ENCODE results near the gene SLC38A5. TPM values are rescaled to one million over a fixed set of nuclear protein-coding genes. Genes with fewer than 3 reads are reported as not detected.

The SLC38A5 gene
- total and polyA plus RNA-seq, 2 experiments from 2014 or later = 20.7 to 47.7 TPM

DNA sequence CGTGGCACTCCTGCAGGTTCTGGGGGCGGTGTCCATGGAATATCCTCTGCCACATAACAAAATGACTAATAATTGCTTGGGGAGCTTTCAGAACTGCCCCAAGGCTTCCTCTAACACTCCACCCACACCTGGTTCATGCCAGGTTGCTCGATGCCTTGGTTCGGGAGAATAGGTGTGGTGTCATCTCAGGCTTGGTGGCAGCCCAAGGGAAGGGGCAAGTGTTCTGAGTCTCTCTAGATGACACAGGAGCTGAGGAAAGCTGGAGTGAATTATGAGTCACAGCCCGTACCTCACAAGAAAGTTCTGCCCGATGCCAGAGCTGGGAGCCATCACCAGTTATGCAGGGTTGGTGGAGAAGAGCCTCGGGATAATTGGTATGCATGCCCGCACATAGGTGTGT, 20.6 kb upstream of the SLC38A5 start:
- H3K27me3 ChIP-seq (ENCODE audit: insufficient read depth) = no peaks in the 10 kb centered on the region
- Mint-ChIP-seq H3K27ac (no peak overlapping the region), H3K4me3 (no peak overlapping the region), H3K9me3 (no peaks in the 10 kb centered on the region), H3K27me3 (ENCODE audit: insufficient read depth, low read depth, poor library complexity) (no peaks in the 10 kb centered on the region), H3K4me1 (no peaks in the 10 kb centered on the region), H3K36me3 (ENCODE audit: low read depth) (peaks cover 4% of the 10 kb centered on the region; the same call in 1 of the 3 replicates)
- ATAC-seq (no peak), DNase-seq (ENCODE audit: low spot score) (no peak)
- H3K9me2 ChIP-seq (ENCODE audit: insufficient read depth) = no peaks in the 10 kb centered on the region
- H2AFZ ChIP-seq = no peak overlapping the region
- H3K4me3 ChIP-seq = no peak overlapping the region
- no peak for TF ChIP-seq ZNF114 (CRISPR knock-in tag; IDR thresholded peaks at IDR 0.05)
- no peak for TF ChIP-seq JUNB (IDR thresholded peaks at IDR 0.05; ENCODE audit: unreplicated experiment)
- TF ChIP-seq, protein P1, sequence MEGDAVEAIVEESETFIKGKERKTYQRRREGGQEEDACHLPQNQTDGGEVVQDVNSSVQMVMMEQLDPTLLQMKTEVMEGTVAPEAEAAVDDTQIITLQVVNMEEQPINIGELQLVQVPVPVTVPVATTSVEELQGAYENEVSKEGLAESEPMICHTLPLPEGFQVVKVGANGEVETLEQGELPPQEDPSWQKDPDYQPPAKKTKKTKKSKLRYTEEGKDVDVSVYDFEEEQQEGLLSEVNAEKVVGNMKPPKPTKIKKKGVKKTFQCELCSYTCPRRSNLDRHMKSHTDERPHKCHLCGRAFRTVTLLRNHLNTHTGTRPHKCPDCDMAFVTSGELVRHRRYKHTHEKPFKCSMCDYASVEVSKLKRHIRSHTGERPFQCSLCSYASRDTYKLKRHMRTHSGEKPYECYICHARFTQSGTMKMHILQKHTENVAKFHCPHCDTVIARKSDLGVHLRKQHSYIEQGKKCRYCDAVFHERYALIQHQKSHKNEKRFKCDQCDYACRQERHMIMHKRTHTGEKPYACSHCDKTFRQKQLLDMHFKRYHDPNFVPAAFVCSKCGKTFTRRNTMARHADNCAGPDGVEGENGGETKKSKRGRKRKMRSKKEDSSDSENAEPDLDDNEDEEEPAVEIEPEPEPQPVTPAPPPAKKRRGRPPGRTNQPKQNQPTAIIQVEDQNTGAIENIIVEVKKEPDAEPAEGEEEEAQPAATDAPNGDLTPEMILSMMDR (conservative IDR thresholded peaks at IDR 0.05; ENCODE audit: low read depth in 2 of 2) = no peak
- TF ChIP-seq CREB1 (CRISPR knock-in tag; IDR thresholded peaks at IDR 0.05; ENCODE audit: low read depth) = no peak
- TF ChIP-seq NANOG (IDR thresholded peaks at IDR 0.05; ENCODE audit: borderline replicate concordance) = no peak
- TF ChIP-seq, protein P2, sequence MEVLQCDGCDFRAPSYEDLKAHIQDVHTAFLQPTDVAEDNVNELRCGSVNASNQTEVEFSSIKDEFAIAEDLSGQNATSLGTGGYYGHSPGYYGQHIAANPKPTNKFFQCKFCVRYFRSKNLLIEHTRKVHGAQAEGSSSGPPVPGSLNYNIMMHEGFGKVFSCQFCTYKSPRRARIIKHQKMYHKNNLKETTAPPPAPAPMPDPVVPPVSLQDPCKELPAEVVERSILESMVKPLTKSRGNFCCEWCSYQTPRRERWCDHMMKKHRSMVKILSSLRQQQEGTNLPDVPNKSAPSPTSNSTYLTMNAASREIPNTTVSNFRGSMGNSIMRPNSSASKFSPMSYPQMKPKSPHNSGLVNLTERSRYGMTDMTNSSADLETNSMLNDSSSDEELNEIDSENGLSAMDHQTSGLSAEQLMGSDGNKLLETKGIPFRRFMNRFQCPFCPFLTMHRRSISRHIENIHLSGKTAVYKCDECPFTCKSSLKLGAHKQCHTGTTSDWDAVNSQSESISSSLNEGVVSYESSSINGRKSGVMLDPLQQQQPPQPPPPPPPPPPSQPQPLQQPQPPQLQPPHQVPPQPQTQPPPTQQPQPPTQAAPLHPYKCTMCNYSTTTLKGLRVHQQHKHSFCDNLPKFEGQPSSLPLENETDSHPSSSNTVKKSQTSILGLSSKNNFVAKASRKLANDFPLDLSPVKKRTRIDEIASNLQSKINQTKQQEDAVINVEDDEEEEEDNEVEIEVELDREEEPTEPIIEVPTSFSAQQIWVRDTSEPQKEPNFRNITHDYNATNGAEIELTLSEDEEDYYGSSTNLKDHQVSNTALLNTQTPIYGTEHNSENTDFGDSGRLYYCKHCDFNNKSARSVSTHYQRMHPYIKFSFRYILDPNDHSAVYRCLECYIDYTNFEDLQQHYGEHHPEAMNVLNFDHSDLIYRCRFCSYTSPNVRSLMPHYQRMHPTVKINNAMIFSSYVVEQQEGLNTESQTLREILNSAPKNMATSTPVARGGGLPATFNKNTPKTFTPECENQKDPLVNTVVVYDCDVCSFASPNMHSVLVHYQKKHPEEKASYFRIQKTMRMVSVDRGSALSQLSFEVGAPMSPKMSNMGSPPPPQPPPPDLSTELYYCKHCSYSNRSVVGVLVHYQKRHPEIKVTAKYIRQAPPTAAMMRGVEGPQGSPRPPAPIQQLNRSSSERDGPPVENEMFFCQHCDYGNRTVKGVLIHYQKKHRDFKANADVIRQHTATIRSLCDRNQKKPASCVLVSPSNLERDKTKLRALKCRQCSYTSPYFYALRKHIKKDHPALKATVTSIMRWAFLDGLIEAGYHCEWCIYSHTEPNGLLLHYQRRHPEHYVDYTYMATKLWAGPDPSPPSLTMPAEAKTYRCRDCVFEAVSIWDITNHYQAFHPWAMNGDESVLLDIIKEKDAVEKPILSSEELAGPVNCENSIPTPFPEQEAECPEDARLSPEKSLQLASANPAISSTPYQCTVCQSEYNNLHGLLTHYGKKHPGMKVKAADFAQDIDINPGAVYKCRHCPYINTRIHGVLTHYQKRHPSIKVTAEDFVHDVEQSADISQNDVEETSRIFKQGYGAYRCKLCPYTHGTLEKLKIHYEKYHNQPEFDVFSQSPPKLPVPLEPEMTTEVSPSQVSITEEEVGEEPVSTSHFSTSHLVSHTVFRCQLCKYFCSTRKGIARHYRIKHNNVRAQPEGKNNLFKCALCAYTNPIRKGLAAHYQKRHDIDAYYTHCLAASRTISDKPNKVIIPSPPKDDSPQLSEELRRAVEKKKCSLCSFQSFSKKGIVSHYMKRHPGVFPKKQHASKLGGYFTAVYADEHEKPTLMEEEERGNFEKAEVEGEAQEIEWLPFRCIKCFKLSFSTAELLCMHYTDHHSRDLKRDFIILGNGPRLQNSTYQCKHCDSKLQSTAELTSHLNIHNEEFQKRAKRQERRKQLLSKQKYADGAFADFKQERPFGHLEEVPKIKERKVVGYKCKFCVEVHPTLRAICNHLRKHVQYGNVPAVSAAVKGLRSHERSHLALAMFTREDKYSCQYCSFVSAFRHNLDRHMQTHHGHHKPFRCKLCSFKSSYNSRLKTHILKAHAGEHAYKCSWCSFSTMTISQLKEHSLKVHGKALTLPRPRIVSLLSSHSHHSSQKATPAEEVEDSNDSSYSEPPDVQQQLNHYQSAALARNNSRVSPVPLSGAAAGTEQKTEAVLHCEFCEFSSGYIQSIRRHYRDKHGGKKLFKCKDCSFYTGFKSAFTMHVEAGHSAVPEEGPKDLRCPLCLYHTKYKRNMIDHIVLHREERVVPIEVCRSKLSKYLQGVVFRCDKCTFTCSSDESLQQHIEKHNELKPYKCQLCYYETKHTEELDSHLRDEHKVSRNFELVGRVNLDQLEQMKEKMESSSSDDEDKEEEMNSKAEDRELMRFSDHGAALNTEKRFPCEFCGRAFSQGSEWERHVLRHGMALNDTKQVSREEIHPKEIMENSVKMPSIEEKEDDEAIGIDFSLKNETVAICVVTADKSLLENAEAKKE (CRISPR knock-in tag; IDR thresholded peaks at IDR 0.05) = no peak
- TF ChIP-seq, protein P3, sequence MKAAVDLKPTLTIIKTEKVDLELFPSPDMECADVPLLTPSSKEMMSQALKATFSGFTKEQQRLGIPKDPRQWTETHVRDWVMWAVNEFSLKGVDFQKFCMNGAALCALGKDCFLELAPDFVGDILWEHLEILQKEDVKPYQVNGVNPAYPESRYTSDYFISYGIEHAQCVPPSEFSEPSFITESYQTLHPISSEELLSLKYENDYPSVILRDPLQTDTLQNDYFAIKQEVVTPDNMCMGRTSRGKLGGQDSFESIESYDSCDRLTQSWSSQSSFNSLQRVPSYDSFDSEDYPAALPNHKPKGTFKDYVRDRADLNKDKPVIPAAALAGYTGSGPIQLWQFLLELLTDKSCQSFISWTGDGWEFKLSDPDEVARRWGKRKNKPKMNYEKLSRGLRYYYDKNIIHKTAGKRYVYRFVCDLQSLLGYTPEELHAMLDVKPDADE (IDR thresholded peaks at IDR 0.05) = no peak
- no peak for TF ChIP-seq POLR2AphosphoS5 (IDR thresholded peaks at IDR 0.05; ENCODE audit: low read depth)
- no peak for TF ChIP-seq EZH2 (IDR thresholded peaks at IDR 0.05; ENCODE audit: low read depth, unreplicated experiment)
- TF ChIP-seq, protein P4, sequence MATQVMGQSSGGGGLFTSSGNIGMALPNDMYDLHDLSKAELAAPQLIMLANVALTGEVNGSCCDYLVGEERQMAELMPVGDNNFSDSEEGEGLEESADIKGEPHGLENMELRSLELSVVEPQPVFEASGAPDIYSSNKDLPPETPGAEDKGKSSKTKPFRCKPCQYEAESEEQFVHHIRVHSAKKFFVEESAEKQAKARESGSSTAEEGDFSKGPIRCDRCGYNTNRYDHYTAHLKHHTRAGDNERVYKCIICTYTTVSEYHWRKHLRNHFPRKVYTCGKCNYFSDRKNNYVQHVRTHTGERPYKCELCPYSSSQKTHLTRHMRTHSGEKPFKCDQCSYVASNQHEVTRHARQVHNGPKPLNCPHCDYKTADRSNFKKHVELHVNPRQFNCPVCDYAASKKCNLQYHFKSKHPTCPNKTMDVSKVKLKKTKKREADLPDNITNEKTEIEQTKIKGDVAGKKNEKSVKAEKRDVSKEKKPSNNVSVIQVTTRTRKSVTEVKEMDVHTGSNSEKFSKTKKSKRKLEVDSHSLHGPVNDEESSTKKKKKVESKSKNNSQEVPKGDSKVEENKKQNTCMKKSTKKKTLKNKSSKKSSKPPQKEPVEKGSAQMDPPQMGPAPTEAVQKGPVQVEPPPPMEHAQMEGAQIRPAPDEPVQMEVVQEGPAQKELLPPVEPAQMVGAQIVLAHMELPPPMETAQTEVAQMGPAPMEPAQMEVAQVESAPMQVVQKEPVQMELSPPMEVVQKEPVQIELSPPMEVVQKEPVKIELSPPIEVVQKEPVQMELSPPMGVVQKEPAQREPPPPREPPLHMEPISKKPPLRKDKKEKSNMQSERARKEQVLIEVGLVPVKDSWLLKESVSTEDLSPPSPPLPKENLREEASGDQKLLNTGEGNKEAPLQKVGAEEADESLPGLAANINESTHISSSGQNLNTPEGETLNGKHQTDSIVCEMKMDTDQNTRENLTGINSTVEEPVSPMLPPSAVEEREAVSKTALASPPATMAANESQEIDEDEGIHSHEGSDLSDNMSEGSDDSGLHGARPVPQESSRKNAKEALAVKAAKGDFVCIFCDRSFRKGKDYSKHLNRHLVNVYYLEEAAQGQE (IDR thresholded peaks at IDR 0.05; ENCODE audit: unreplicated experiment) = no peak
- no peak for TF ChIP-seq STAT1 (IDR thresholded peaks at IDR 0.05; ENCODE audit: unreplicated experiment)
- TF ChIP-seq ZNF331 (CRISPR knock-in tag; IDR thresholded peaks at IDR 0.05; ENCODE audit: low read depth) = no peak
- no peak for TF ChIP-seq EZH2phosphoT487 (IDR thresholded peaks at IDR 0.05; ENCODE audit: unreplicated experiment)
- H4K20me1 ChIP-seq (replicated peaks; ENCODE audit: insufficient read depth) = no peaks in the 10 kb centered on the region
- no peak overlapping the region for H3K27ac ChIP-seq (ENCODE audit: low read depth)
- H3K36me3 ChIP-seq (ENCODE audit: insufficient read depth) = no peaks in the 10 kb centered on the region
- no peaks in the 10 kb centered on the region for H3F3A ChIP-seq (replicated peaks; ENCODE audit: low read depth)
- no peak overlapping the region for H3K4me2 ChIP-seq
- H3K79me2 ChIP-seq (replicated peaks; ENCODE audit: insufficient read depth) = no peaks in the 10 kb centered on the region
- no peaks in the 10 kb centered on the region for H3K4me1 ChIP-seq (ENCODE audit: insufficient read depth)
